Natural killer cell (primary cell): ENCODE results near the gene SORBS1. TPM values are rescaled to one million over a fixed set of nuclear protein-coding genes. Genes with fewer than 3 reads are reported as not detected.

Experiments used
- ATAC-seq, 3 donors: fragments of 150-1000 bp in 2 of 3; fragments of 200-7000 bp in 1 of 3; cut with Tn5 transposase; 1 replicate in 1 of 3; 2 replicates in 2 of 3; pipeline ENCODE4 v1.10.0; 2021; ENCODE audit warnings: mild to moderate bottlenecking in 2 of 3, moderate library complexity in 2 of 3
- DNase-seq, 2 donors: peaks; one replicate each; pipeline versions ENCODE4 v3.0.0 to v3.0.0-alpha.2; 2013 to 2021; ENCODE audit warnings: mixed read lengths in 1 of 2
- H3K27ac ChIP-seq: one replicate; pipeline ENCODE4 v1.5.1; 2013; ENCODE audit warnings: mild to moderate bottlenecking, low read length
- H3K27me3 ChIP-seq: one replicate; pipeline ENCODE4 v1.6.1; 2013; ENCODE audit warnings: low read length; ENCODE audit not compliant: control insufficient read depth, insufficient read depth
- H3K36me3 ChIP-seq: one replicate; pipeline ENCODE4 v1.6.1; 2013; ENCODE audit warnings: low read length; ENCODE audit not compliant: control insufficient read depth, insufficient read depth
- H3K4me1 ChIP-seq: one replicate; pipeline ENCODE4 v1.6.1; 2013; ENCODE audit warnings: low read length; ENCODE audit not compliant: control insufficient read depth, insufficient read depth
- H3K4me3 ChIP-seq: one replicate; pipeline ENCODE4 v1.5.1; 2013; ENCODE audit warnings: low read length
- H3K9me3 ChIP-seq: one replicate; pipeline ENCODE4 v1.6.1; 2013; ENCODE audit warnings: low read length; ENCODE audit not compliant: control insufficient read depth, insufficient read depth
- H3K27ac Mint-ChIP-seq, 2 donors: one replicate each; pipeline ENCODE4 v1.8.0; 2022; ENCODE audit warnings: mild to moderate bottlenecking in 2 of 2, mixed read lengths in 2 of 2, moderate library complexity in 1 of 2
- H3K27me3 Mint-ChIP-seq, 2 donors: one replicate each; pipeline ENCODE4 v1.8.0; 2022; ENCODE audit warnings: low read depth in 2 of 2, mixed read lengths in 2 of 2
- H3K36me3 Mint-ChIP-seq: one replicate; pipeline ENCODE4 v1.8.0; 2022; ENCODE audit warnings: mixed read lengths
- H3K4me1 Mint-ChIP-seq, 2 donors: one replicate each; pipeline ENCODE4 v1.8.0; 2022; ENCODE audit warnings: mixed read lengths in 2 of 2
- H3K4me3 Mint-ChIP-seq: one replicate; pipeline ENCODE4 v1.8.0; 2022; ENCODE audit warnings: mild to moderate bottlenecking, moderate library complexity, mixed read lengths
- H3K9me3 Mint-ChIP-seq, 2 donors: one replicate each; pipeline ENCODE4 v1.8.0; 2022; ENCODE audit warnings: mixed read lengths in 2 of 2
- CTCF ChIP-seq: fragments of 200-600 bp; IDR thresholded peaks from one replicate; pipeline ENCODE4 v1.8.0; 2022; ENCODE audit warnings: antibody characterized with exemption
- WGBS: methylation state at CpG from one replicate; pipeline ENCODE4 v1.1.7; 2013; ENCODE audit warnings: missing lambda C conversion rate; ENCODE audit not compliant: insufficient coverage; 5-methylcytosine and 5-hydroxymethylcytosine counted together
- intact Hi-C: fragments of 100-400 bp; cut with micrococcal nuclease; formaldehyde crosslinking; loops from one replicate; pipeline ENCODE4 v1.14.2; 2022
- total RNA-seq, 4 donors: library from RNA; stranded (reverse); fragments of 120-200 nt in 1 of 4; gene quantifications; one replicate each; pipeline versions ENCODE4 v1.2.3 to v1.2.4, GENCODE V29; 2013 to 2022

Gene SORBS1
- total RNA-seq, 3 donors from 2014 or later (not counting 1 experiment from before 2014, with no cell fraction given): 2.4 to 5.4 (median 2.8) TPM

- no peak overlapping the region for H3K4me3 Mint-ChIP-seq
- no peak for TF ChIP-seq CTCF
- Histone ChIP-seq H3K36me3 (no peaks in the 10 kb centered on the region), H3K27me3 (no peaks in the 10 kb centered on the region), H3K4me1 (no peaks in the 10 kb centered on the region), H3K9me3 (no peaks in the 10 kb centered on the region), H3K4me3 (no peak overlapping the region), H3K27ac (no peak overlapping the region)
- no peaks in the 10 kb centered on the region for H3K27me3 Mint-ChIP-seq
- 73% methylated on average over 4 of the region's 4 CpGs for WGBS
- no peaks in the 10 kb centered on the region for H3K9me3 Mint-ChIP-seq
- intact Hi-C loops: no loop called here
- ATAC-seq (no peak), DNase-seq (no peak)
- no peaks in the 10 kb centered on the region for H3K36me3 Mint-ChIP-seq
- no peaks in the 10 kb centered on the region for H3K4me1 Mint-ChIP-seq
- no peak overlapping the region for H3K27ac Mint-ChIP-seq
Measured at GRCh38 chr10:95391581-95392216, 169.5 kb downstream of the SORBS1 start.

DNA sequence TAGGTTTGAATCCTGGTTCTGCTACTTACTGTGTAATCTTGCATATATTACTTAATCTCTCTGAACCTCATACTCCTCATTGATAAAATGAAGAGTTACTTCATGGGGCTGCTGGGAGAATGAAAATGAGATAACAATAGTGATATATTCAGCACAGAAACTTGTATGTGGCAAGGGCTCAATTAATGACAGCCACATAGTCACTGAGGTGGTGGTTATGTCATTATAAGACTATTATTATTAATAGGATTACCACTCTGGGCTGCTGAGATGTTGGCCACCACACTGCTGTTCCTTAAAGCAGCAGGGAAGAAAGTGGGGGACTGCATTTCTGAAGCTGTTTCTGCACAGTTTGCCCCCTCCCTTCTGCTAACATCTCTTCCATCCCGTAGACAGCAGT lies 170.0 kb downstream of the SORBS1 start:
- TF ChIP-seq CTCF: no peak
- Mint-ChIP-seq H3K27ac (no peak overlapping the region), H3K4me3 (no peak overlapping the region), H3K9me3 (no peaks in the 10 kb centered on the region), H3K4me1 (no peaks in the 10 kb centered on the region), H3K36me3 (no peaks in the 10 kb centered on the region), H3K27me3 (no peaks in the 10 kb centered on the region)
- Histone ChIP-seq H3K27ac (no peak overlapping the region), H3K27me3 (no peaks in the 10 kb centered on the region), H3K4me1 (no peaks in the 10 kb centered on the region), H3K4me3 (no peak overlapping the region), H3K36me3 (no peaks in the 10 kb centered on the region), H3K9me3 (no peaks in the 10 kb centered on the region)
- ATAC-seq: no peak
- WGBS: 100% methylated on average over 1 of the region's 1 CpG
- no peak for DNase-seq
- intact Hi-C loops: no loop called here

DNA sequence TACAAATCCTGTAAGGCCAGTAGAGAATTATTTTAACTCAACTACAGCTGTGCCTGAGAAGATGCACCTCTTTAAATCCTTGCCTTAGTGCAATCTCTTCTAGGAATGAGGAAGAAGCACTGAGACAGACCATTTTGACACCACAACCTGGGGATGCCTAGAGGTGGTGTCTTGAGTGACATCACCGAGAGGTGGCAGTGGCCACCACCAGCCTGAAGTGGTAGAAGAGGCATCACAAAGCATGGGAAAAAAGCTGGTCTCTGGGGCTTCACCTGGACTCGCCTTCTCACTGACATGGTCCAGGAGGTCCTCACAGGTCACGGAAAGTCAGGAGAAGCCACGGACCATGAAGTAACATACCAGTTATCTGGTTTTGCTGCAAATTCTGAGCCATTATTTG lies 171.2 kb downstream of the SORBS1 start:
- Mint-ChIP-seq H3K36me3 (no peaks in the 10 kb centered on the region), H3K4me1 (no peaks in the 10 kb centered on the region), H3K4me3 (no peak overlapping the region), H3K27ac (no peak overlapping the region), H3K9me3 (no peaks in the 10 kb centered on the region), H3K27me3 (no peaks in the 10 kb centered on the region)
- no peak overlapping the region for H3K4me3 ChIP-seq
- no peak overlapping the region for H3K27ac ChIP-seq
- H3K9me3 ChIP-seq: no peaks in the 10 kb centered on the region
- TF ChIP-seq CTCF: no peak
- H3K36me3 ChIP-seq: no peaks in the 10 kb centered on the region
- intact Hi-C loops: no loop called here
- no peaks in the 10 kb centered on the region for H3K27me3 ChIP-seq
- no peaks in the 10 kb centered on the region for H3K4me1 ChIP-seq
- 93% methylated on average over 4 of the region's 4 CpGs for WGBS
- ATAC-seq (no peak), DNase-seq (no peak)

DNA sequence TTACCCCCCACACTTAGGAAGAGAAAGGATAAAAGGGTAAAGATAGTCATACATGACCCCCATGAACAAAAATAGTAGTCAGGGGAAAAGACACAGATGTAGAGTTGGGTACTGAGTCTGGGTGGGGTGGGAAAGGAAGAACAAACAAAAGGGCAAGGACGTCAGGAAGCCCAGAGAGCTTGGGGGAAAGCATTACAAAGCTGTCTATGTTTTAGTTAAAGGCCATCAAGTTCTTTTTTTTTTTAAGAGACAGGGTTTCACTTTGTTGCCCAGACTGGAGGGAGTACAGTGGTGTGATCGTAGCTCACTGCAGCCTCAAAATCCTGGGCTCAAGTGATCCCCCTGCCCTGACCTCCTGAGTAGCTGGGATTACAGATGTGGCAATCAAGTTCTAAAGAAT lies 172.0 kb downstream of the SORBS1 start:
- Mint-ChIP-seq H3K4me3 (no peak overlapping the region), H3K27ac (no peak overlapping the region), H3K36me3 (no peaks in the 10 kb centered on the region), H3K4me1 (no peaks in the 10 kb centered on the region), H3K9me3 (no peaks in the 10 kb centered on the region), H3K27me3 (no peaks in the 10 kb centered on the region)
- Histone ChIP-seq H3K36me3 (no peaks in the 10 kb centered on the region), H3K4me3 (no peak overlapping the region), H3K4me1 (no peaks in the 10 kb centered on the region), H3K9me3 (no peaks in the 10 kb centered on the region), H3K27me3 (no peaks in the 10 kb centered on the region), H3K27ac (no peak overlapping the region)
- intact Hi-C loops: no loop called here
- 72% methylated on average over 2 of the region's 2 CpGs for WGBS
- TF ChIP-seq CTCF: no peak
- DNase-seq: no peak
- no peak for ATAC-seq
